Measurements from ENCODE around the gene DBP.

Gene DBP

GRCh38 chr19:48611872-48612271, 25.3 kb downstream of the DBP start:
- DNase-seq (ENCODE audit: low spot score), result no peak
- TF ChIP-seq CTCF (IDR thresholded peaks at IDR 0.05; ENCODE audit: extremely low read depth, missing control alignments), result no peak

- DNase-seq (ENCODE audit: low spot score), result no peak
- no peak for TF ChIP-seq CTCF (IDR thresholded peaks at IDR 0.05; ENCODE audit: extremely low read depth, missing control alignments)
Measured at GRCh38 chr19:48609571-48610108, 27.5 kb downstream of the DBP start.

- TF ChIP-seq CTCF (IDR thresholded peaks at IDR 0.05; ENCODE audit: extremely low read depth, missing control alignments), result peak; percentile 24
- peak; percentile 86 for DNase-seq (ENCODE audit: low spot score)
Measured at GRCh38 chr19:48608798-48609263, 28.3 kb downstream of the DBP start.

- DNase-seq (ENCODE audit: low spot score), result no peak
- TF ChIP-seq CTCF (IDR thresholded peaks at IDR 0.05; ENCODE audit: extremely low read depth, missing control alignments), result no peak
Measured at GRCh38 chr19:48607359-48607755, 29.8 kb downstream of the DBP start.

- no peak for TF ChIP-seq CTCF (IDR thresholded peaks at IDR 0.05; ENCODE audit: extremely low read depth, missing control alignments)
- no peak for DNase-seq (ENCODE audit: low spot score)
Measured at GRCh38 chr19:48606463-48607358, 30.5 kb downstream of the DBP start, which contains the start of gene SPACA4. SPACA4 (plus strand) TSS chr19:48606742; CDS start chr19:48606979, 237 bp downstream.

- TF ChIP-seq CTCF (IDR thresholded peaks at IDR 0.05; ENCODE audit: extremely low read depth, missing control alignments), result no peak
- DNase-seq (ENCODE audit: low spot score), result no peak
Measured at GRCh38 chr19:48603850-48604249, 33.3 kb downstream of the DBP start.

GRCh38 chr19:48603449-48603848, 33.7 kb downstream of the DBP start:
- no peak for DNase-seq (ENCODE audit: low spot score)
- no peak for TF ChIP-seq CTCF (IDR thresholded peaks at IDR 0.05; ENCODE audit: extremely low read depth, missing control alignments)
